RWPE1 (cell line): ENCODE data around the gene ZNF232.

Experiments
- CTCF ChIA-PET: fragments of 350-600 bp; sonication (Branson Sonifier 250); formaldehyde crosslinking; extraction: SDS; loops from one replicate; lab custom pipeline; 2021; lab: Yijun Ruan, JAX
- POLR2A ChIA-PET: fragments of 400-600 bp; formaldehyde crosslinking; extraction: SDS; loops from one replicate; lab custom pipeline; 2020; ENCODE audit warnings: antibody characterized with exemption; ENCODE audit not compliant: low non-redundant PET; lab: Yijun Ruan, JAX
- DNase-seq: peaks from one replicate; pipeline ENCODE4 v3.0.0; 2012; ENCODE audit warnings: low spot score
- H3K27ac ChIP-seq: fragments of 450-650 bp; 2 replicates; pipeline ENCODE4 v1.5.1; 2017
- CTCF ChIP-seq: fragments of 450-650 bp; conservative IDR thresholded peaks from 2 replicates; pipeline ENCODE4 v1.5.1; 2017; ENCODE audit warnings: low read depth, mild to moderate bottlenecking

Gene ZNF232

DNA sequence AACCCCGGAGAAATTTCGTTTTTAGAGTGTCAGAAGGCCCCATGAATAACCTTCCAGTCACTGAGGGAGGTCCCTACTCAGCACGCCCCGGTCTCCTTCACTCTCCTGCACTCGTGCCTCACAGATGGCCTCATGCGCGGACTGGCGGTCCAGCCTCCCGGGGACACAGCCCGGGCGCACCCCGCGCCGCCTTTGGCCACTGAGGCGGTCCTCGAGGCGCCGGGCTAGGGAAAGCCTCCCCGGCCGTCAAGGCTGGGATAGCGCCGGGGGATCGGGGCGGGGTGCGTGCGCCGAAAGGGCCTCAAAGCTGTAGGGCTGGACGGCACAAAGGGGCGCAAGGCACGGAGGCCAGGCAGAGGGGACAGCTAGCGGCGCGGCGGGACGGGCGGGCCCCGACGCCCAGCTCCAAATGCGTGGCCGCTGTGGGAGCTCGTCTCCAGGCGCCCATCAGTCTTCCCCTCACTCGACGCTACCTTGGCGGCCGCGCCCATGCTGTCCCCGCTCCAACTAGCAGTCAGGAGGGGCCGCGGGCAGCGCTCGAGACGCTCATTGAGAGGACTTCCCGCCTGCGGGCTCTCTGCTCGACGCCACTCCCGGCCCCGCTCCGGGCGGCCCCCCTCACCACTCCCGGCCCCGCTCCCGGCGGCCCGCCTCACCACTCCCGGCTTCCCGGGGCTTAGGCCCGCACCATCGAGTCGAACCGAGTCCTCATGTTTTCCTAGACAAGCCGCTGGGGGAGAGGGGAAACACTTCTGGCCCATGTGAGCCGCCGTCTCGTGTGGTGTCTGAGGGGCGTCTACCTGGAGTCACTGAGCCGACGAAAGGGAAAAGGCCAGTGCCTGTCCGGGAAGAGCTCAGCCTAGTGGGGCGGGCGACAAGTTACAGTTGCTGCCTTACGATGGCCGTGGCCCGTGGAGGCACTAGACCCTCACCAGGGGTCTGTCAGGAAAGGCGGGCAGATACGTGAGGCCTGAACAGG lies 4.3 kb upstream of the ZNF232 start, which contains the start of gene USP6:
USP6 (plus strand) TSS at position 360 of the 979 bp plus-strand sequence. CDS start 14,336 bp downstream, outside the sequence.
- no peak within 1 kb of the TSS for H3K27ac ChIP-seq
- DNase-seq = no peak
- CTCF ChIA-PET = interaction anchor here (0.5 kb wide), 1 partner anchor 1320 kb away, joined by 4 read pairs; no protein-coding TSS in a partner anchor
- TF ChIP-seq CTCF = no peak
- POLR2A ChIA-PET = no interaction called here

DNA sequence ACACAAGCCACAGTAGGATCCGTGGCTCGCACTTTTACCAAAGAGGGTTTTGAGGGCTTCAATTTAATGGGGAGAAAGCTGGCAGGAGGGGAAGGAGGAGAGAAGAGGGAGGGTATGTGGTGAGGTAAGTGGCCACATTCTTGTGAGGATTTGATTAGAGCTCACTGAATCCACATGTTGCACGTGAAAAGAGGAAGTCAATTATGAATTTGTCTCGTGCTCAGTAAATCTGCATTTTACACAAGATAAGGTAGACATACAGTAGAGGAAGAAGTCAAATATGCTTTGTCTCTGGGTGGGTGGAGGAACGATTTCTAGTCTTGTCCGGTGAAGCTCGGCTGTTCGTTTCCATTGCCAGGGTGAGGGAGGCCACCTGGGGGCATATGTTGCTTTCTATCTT lies 862 bp downstream of the ZNF232 start:
- no peak overlapping the region for H3K27ac ChIP-seq
- CTCF ChIA-PET = interaction anchor here (0.6 to 0.8 kb wide), 6 partner anchors 28 to 1935 kb away, joined by 3 to 4 read pairs (median 3); no protein-coding TSS in a partner anchor
- no peak for TF ChIP-seq CTCF
- no peak for DNase-seq
- POLR2A ChIA-PET = interaction anchor here (0.8 kb wide), 1 partner anchor 18 kb away, joined by 4 read pairs; no protein-coding TSS in a partner anchor

DNA sequence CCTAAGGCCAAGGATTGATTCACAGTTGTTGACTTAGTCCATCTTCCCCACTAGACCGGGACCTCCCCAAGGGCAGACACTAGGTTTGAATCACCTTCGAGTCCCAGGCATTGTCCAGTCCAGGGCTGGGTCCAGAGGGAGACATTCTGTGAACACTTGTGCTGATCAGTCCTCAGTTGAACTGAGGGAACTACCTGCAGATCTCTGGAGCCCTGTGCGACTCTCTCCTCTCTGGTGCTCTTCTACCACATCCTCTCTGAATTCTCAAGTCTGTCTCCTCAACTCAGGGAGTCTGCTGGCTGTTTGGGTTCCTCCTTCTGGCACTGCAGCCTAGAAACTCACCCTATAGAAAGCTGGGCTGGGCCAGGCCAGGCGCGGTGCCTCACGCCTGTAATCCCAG lies 10.8 kb downstream of the ZNF232 start:
- ChIA-PET CTCF (no interaction called here), POLR2A (no interaction called here)
- no peak for TF ChIP-seq CTCF
- H3K27ac ChIP-seq = no peak overlapping the region
- no peak for DNase-seq

DNA sequence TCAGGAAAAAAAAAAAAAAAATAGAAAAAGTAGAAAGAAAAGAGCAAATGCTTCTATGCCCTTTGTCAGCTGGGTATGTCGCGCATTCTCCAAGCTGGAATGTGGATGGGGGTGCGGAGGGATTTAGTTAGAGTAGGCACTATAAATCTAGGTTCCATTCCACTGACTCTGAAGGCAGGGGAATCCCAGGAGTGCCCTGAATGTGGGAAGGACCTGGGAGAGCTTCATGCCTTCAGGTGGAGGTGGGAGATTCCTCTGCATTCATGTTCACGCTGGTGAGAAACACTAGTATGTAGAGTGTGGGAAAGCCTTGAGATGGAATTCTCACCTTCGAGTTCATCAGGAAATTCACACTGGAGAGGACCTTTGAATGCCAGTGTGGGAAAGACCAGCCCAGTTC lies 12.4 kb downstream of the ZNF232 start:
- DNase-seq = no peak
- H3K27ac ChIP-seq = no peak overlapping the region
- TF ChIP-seq CTCF = no peak
- ChIA-PET POLR2A (no interaction called here), CTCF (no interaction called here)

- ChIA-PET POLR2A (no interaction called here), CTCF (no interaction called here)
- no peak overlapping the region for H3K27ac ChIP-seq
- no peak for TF ChIP-seq CTCF
- DNase-seq = no peak
These were observed 14.4 kb downstream of the ZNF232 start for GRCh38 chr17:5097101-5097834.

DNA sequence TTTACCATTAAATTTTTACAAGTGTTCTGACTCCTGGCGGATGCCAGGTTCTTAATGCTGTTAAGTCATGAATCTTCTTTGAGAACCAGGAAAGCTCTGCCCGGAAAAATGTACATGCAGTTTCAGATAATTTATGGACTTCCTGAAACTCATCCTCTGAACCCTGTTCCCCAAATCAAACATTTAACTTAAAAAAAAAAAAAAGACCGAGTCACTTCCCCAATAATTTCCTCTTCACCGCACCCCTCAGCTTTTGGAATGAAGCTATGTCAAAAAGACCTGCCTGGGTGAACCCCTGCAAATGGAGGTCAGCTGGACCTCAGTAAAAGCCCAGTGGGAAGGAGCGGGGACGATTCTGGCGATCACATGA lies 15.0 kb downstream of the ZNF232 start:
- CTCF ChIA-PET = no interaction called here
- POLR2A ChIA-PET = no interaction called here
- H3K27ac ChIP-seq = no peak overlapping the region
- DNase-seq = no peak
- no peak for TF ChIP-seq CTCF
